ENCODE measurements around the gene LRRC8D. TPM values are rescaled to one million over a fixed set of nuclear protein-coding genes. Genes with fewer than 3 reads are reported as not detected.

Gene LRRC8D
- total RNA-seq, 1 experiment from 2014 or later, result 22.2 TPM

DNA sequence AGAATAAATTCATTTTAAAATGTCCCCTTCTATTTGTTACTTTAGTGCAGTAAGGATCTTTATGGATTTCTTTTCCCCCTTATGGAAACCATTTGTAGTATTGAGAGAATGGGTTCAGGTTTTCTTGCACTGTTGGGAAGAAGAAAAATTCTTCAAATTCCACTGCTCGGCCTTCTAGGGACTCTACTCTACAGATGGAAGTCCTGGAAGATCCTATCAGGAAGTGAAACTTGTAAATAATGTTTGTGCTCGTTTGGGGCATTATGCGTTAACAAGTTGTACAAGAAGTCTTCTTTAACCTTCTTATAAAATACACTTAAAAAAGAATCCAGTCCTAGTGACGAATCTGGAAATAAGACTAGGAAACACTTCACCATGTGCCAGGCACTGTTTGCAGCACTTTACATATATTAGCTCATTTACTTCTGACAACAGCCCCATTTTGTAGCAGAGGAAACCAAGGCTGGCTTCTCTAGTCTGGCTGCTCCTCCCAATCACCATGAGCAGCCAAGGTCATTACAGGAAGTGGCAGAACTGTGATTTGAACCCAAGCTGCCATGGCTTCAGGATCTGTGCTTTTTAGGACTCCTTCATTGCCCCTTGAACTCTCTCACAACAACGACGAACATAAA is 11.8 kb downstream of the LRRC8D start:
- no peak for DNase-seq (ENCODE audit: low read depth)

DNA sequence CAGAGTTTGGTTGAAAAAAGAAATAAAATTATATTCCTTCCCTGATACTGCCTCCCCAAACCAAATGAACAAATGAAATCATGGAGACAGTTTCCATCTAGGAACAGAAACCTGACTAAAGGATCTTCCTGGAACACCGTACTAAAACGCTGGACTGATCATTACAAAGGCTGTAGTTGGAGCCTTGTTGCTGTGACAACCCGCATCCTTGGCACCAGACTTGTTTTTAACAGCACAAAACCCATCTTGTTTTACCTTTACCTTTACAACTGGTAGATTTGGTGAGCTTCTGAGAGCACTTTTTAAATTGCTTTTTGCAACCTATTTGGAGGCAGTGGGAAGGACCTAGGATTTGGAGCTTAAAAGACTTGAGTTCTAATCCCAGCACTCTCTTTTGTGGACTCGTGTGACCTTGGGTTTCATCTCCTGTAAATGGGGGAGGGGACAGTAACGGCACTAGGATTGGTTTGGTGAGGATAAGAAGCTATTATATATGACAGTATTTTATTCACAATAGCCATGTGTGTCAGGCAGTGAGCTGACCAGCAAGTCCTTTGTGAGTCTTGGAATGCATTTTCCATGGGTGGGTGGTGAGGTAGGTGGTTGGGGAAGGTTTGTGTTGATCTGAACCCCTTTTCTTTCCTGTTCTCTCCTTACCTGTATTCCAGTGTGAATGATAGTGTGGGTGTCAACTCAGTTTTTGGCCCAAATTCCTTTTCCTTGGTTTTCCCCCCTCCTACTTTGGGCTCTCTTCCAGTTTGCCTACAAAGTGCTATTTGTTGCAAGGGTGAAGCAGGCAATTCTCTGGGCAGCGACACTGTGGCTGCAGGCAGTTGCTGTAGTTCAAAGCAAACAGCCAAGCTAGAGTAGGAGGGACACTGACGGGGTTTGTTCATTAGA is 12.6 kb downstream of the LRRC8D start:
- no peak for DNase-seq (ENCODE audit: low read depth)

DNA sequence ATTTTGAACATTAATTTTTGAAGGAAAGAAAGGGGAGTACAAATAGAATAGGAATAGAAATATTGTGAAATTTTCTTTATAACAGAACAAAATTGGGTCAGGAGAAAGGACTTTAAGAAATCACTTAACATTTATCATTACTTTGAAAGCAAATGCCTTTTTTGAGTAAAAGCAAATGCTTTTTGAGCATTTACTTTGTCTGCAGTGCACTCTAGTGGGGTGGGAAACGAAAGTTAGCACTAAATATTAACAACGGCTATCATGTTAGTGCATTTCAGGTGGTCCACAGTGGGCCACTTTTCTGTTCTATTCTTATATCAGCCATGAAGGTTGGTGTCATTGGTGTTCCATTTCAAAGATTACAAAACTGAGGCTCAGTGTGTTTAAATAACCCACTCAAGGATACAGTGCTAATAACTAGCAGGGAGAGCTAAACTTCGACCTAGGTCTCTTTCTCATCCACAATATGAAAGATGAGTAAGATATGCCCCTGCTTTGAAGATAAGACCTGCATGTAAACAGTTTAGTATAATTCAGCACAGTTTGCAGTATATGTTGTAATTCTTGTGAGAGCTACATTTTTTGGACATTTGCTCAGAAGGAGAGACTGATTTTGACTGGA is 13.4 kb downstream of the LRRC8D start:
- DNase-seq (ENCODE audit: low read depth), result no peak

DNA sequence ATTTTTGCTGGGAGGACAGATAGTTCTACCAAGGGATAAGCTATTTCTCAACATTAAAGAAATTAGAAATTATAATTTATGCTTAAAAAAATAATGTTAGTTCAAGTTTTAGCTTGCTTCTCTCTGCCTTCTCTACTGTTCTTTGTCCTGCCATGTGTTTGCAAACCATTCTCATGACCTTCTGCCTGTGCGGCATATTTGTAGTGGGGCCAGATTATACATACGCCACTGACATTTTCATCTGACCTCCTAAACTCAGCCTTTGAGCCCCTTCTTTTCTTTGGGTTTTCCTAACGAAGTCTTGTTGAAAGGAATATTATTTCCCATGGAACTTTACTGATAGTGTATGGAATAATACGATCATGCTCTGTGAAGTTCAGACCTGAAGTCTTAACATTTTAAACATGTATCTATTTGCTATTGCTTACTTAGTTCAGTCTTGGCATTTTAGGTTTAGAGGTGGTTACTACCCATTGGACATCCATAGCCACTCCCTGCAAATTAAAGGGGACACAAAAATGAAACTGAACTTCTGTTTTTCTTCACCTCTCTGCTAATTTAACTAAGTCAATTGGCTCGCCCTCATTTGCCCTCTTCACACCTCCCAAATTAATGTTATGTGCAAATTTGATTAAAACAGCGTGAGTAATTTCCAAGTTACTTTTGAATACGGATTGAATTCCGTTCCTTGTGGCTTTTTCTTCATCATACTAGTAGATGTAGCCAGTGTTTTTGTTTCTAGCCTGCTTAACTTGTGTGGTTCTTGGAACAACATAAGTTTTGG is 15.6 kb downstream of the LRRC8D start:
- DNase-seq (ENCODE audit: low read depth), result no peak

DNA sequence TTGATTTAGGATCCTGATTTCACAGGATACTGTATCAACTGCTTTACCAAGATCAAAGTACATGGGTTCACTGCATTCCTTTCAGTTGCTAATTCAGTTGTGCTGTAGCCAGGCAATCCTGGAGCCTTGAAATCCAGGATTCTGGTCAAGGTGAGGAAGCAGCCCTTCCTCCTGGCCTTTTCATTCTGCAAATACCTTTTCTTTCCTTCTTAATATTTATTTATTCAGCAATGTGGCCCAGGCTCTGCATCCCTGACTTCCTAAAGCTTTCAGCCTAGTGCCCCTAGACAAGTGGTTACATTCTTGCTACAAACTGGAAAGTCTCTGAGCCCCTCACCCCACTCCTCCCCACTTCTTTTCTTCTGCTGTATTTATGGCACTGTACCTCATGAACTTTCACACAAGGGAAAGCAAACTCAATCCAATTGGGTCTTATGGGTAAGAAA is 16.2 kb downstream of the LRRC8D start:
- no peak for DNase-seq (ENCODE audit: low read depth)

DNA sequence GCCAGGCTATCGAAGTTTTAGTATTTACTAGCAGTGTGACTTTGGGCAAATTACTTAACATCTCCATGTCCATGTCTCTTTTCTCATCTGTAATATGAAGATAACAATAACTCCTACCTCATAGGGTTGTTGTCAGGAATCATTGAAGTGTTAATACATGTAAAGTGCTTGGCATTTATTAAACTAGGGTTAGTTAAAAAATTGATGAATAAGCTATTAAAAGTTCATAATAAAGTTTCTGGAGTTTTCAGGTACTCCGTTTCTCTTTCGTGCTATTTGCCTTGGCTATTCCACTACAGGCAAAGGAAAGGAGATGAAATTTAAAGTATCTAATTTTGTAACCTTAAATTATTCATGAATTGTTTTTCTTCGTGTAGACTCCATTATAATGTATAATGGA is 16.7 kb downstream of the LRRC8D start:
- DNase-seq (ENCODE audit: low read depth), result no peak

DNA sequence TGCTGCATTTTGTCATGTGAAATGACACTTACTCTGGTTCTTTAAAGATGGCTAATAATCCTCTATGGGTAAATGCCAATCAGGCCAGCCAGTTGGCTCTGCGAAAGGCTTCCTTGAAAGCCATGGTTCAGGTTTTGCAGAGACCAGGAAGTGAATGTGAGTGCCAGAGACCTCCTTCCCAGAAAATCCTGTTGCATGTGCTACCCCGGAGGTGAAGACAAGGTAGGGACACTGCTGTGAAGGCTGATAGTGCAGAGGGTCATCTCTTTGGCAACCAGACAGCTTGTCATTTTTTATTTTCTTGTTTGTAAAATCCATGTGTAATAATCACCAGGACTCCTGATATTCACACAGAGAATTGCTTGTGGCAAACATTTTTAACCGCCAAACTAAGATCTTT is 18.7 kb downstream of the LRRC8D start:
- DNase-seq (ENCODE audit: low read depth), result no peak

DNA sequence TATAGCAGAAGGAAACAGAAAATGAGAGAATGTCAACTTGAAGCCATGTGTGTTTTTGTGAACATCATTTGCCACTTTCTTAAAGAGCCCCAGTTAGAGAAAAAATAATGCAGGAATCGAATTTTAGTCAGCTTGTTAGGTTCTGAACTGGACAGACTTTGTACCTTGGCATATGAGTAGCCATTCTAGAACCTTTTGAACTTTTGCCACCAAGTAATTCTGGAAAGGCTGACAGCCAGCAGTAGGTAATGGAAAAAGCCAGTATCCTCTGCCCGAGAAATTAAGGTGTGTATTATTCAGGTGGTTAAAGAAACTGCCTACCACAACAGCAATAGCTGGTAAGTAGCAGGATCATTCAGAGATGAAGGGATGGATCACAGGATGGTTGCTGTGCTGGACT is 20.7 kb downstream of the LRRC8D start:
- no peak for DNase-seq (ENCODE audit: low read depth)

DNA sequence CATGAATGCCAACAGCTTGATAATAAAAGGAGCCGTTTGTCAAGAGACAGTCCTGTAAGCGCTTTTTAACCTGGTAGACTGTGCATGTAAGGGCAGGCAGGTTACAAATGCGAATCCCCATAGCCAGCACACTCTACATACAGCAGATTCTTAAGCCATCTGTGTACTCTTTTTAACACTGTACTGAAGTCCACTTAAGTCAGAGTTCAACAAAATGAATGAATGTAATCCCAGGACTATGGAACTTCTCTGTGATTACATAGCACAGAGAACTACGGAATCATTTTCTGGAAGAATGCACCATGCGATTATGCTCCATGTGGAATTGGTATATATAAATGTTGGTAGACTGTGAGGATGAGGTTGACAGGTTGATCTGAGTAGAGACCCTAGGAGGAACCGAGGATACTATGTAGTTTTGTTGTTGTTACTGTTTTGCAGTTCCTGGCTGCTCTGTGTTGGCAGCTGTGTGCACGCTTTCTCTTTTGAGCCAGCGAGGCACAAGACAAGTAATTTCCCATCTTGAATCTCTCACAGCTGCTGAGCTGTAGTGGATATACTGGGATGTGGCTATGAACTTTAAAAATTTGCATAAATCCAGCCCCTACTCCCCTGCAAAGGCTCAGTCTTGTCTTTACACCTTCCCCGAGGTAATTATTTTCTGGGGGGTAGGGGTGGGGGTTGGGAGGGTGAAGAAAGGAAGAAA is 21.9 kb downstream of the LRRC8D start:
- no peak for DNase-seq (ENCODE audit: low read depth)

DNA sequence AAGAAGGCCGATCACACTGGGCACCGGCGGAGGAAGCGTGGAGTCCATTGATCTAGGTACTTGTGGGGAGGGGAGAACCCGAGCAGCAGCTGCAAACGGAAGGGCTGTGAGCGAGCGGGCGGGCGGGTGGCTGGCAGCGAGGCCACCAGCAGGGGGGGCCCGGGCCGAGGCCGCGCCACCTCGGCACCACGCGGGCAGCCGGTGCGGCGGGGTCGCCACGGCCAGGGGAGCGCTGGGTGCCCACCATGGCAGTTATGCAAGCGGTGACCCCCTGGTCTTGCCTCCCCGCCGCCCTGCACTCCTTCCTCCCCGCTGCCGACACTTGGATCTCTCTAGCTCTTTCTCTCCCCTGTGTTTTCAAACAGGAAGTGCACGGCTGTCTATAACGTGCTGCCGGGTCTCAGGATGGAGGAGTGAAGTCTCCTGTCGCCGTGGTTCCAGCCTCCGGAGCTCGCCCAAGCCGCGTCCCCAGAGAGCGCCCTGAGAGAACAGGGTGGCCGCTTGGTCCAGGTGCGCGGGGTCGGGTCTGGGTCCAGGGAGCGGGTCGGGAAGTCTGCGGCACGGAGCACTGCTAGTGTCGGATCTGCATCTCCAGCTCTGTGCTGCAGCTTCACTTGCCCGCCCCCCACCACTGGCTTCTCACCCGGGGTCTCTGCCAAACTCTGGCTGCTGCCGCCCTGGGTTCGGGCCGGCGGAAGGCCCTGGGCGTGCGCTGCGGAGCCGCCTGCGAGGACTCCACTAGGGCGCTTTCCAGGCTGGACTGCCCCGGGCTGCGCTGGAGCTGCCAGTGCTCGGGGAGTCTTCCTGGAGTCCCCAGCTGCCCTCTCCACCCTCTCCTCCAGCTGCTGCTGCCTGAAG is 22.7 kb downstream of the LRRC8D start:
- peak; percentile 73 for DNase-seq (ENCODE audit: low read depth)

DNA sequence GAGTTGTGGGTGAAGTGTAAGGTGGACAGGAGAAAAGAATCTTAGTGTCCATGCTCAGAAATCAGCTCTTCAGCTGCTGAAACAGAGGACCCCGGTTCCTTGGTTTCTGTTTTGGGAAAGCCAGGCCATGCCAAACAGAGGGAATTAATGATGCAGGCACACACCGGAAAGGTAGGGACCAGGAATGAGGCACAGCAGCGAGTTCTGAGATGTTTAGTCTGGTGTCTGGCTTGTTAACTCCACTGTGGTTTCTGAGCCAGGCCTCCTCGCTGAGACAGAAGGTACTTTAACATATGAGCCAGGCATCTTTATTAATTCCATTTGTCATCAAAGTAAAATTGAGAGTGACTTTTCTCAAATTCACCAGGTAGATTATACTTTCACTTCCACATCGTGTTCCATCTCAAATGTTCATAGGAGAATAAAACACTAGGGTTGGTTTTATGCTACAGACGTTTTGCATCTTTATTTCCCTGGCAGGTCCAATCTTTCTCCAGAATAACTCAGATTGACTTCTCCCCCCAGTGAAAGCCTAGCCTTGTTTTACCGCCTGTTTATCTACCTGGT is 23.5 kb downstream of the LRRC8D start:
- DNase-seq (ENCODE audit: low read depth), result no peak

DNA sequence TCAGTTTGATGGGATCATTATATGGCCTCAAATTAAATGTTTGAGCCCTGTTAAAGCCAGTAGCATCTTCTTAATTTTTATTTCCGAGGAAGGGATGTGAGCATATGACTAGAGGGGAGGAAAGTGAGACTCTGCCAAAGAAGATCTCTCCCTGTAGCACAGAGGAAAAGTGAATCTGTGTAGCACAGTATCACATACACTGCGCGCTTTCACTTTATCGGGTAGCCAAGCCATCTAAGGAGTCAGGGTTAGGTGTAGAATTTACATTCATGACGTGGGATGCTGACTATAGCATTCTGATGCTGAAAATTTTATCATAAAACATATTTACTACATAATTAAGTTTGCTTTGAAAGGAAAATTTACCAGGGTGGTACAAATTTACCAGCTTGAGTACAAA is 24.0 kb downstream of the LRRC8D start:
- DNase-seq (ENCODE audit: low read depth), result no peak

DNA sequence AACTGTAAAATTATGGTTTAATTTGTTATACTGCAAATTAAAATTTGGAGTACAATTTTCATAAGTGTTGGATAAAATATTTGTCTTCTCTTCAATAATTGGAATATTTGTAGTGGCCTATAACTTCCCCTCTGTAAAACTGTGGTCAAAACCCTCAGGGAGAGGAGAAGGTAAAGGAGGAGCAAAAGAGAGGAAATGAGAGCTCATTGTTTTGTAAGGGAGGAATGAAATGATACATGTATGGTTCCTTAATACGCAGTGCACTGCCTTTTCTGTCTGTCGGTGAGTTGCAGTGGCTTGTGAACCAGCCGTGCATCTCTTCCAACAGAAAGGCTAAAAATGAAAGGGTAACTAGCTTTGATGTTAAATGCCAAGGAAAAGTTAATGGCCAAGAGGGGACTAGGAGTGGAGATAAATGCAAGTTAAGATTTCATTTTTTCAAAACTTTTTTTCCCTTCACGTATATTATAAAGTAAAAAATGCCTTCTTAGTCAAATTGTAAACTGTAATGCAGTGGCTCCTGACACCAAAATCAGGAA is 26.4 kb downstream of the LRRC8D start:
- no peak for DNase-seq (ENCODE audit: low read depth)

DNA sequence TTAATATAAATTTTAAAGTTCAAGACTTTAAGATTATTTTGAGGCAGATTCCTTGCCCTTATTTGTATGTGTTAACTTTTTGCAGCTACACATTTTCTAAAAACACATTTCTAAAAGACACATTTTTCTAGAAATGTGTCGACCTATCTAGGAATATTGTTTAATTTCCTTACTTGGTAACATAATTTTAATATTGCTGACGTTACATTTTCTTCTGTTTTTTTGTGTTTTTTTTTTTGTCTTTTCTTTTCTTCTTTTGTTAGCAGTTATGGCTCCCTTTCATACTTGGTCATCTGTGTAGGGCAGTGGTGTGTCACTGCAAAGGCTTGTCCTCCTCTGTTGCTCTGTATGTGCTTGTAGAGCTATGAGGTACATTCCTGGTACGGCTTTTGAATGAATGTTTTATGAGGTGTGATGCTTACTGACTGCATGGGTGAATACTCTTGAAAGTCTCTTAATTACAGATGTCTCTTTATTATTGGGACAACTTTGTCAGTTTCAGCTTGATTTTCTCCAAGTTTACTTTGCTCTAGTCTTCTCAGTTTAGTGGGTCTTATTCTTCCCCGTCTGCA is 30.1 kb downstream of the LRRC8D start:
- no peak for DNase-seq (ENCODE audit: low read depth)

DNA sequence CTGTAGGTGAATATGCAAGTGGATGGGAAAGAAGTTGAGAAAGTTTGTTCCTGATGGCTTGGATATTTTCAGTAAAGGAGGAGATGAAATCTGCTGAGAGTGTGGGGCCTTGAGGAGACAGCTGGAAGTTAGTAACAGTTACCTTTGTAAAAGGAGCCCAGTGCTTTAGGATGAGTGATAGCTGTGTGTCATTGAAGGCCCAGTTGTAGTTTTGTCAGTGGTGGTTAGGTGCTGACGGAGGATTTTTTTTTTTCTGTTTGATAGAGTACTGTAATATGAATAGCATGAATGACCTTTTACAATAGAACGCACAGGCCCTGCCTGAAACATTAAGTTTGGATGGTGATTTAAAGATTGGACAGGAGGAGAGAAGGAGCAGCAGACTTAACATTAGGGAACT is 33.3 kb downstream of the LRRC8D start:
- no peak for DNase-seq (ENCODE audit: low read depth)

DNA sequence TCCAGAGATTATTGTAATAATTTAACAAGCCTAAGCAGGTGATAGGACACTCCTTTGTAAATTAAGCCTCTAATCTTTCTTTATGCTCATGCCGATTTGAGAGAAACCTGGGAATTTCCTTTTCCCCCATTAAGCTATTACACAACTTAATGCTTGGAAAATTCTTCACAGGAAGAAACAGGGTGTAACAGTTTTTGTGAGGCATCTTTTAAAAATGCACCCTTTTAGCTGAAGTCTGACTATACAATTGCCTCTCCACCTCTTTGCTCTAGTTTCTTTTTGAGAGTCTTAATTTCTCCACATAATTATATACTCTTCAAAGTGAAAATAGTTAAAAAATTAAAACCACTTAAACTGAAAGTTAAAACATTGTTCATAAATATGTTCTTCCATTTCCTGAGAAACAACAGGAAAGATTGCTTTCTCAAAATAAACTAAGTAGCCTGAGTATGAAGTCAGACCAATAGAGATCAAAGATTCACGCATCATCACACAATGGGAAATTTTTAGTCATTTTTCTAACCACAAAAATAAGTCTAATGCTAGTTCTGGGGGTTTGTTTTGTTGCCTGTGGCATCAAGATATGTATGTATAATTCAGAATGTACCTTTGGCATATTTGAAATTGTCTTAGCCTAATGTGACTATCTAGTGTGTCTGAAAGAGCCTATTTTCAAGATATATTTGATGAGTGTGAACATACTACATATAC is 34.7 kb downstream of the LRRC8D start:
- DNase-seq (ENCODE audit: low read depth), result peak; percentile 39

DNA sequence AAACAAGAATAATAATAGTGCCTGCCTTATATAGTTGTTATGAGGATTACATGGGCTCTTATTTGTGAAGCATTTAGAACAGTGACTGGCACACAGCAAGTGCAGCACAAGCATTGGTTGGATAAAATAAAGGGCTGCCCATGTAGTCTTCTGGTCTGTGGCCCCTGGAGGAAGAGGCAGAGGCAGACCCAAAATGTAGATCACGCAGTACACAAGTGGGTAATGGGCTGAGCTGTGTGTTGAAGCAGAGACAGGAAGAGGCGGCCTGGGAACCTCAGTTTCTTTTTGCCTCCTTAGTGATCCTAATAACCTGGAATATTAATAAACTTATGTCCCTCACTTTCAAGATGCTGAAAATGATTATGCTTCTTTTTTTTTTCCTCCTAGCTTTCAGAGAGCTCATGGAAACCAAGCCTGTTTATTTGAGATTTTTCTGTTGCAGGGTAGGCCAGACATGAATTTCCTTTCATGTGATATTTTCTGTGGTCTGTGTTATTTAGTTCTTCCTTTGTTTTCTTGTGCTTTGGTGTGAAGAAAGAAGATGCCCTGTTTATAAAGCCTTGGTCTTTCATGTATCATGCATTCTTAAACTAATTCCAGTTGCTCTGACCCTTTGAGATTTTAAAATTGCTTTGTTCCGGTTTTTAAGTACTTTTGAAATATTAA is 42.5 kb downstream of the LRRC8D start:
- DNase-seq (ENCODE audit: low read depth), result no peak

Data from HT1080 (cell line).